ENCODE data around the gene LMO3.

Gene LMO3

DNA sequence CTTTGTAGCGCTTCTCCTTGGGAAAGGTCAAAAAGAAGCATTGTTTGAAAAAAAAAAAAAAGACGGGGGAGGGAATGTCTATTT, at the start of gene LMO3:
Gene LMO3 (minus strand): TSS at position 46 of the 84 bp plus-strand sequence. CDS start 5,302 bp downstream, outside the sequence.
- DNase-seq (ENCODE audit: low read depth in 2 of 2), result no peak

DNA sequence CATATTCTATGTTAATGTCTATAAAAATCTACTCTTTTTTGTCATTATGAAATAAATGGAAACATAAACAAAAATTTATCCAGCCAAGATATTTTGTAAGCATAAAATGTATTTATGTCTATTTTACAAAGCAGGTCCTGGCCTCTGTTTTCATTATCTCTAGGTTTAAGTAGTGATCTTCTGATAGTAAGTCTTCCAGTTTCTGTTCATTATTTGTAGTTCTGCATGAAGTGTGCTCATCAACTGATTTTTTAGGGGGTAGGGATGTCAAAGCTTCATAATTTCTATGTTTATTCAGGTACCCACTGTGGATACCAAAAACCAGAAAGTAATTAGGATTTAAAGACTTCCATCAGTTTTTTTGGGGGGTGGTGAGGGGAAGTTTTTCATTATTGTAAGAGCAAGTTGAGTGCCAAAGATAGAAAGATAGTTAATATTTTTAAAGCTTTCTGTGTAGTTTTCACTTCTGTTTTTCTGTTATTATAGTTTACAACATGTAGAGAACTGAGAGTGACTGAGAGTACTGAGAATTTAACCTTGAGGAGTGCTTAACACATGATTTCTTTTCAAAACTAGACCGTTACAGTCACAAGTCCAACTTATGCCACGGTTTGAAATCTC, 30.6 kb upstream of the LMO3 start:
- no peak for DNase-seq (ENCODE audit: low read depth in 2 of 2)

DNA sequence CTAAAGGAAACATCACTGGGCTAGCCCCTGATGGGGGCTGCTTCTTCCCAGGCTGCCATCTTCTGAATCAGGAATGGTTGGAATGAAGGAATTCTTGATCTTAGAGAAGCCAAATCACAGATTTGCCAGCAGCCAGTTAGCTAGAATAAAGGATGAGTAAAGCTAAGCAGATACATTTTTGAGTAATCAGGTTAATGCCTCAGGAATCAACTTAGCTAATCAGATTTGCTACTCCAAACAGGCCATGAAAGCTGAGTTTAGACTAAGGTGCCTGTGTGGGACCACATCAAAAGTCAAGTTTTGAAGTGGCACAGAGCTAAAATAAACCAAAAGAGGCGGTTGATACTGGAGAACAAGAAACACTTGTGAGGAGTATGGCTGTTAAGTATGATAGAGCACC, 28.8 kb upstream of the LMO3 start:
- DNase-seq (ENCODE audit: low read depth in 2 of 2), result no peak

DNA sequence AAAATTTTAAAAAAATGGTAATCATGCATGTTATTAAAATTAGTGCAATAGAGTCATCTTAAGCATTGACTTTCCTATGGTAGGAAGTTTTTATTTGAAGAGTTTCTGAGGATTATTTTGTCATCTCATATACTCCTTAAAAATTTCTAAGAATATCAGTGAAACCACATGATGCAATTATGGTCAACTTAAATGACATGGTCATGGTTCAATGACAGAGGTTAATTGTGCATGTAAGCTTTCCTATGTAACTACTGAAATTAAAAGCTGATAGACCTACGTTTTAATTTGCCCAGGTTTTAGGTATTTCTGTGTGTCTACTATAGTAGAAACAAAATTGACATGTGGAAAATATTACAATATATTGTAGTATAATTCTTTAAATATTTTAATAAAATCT, 21.0 kb upstream of the LMO3 start:
- no peak for DNase-seq (ENCODE audit: low read depth in 2 of 2)

DNA sequence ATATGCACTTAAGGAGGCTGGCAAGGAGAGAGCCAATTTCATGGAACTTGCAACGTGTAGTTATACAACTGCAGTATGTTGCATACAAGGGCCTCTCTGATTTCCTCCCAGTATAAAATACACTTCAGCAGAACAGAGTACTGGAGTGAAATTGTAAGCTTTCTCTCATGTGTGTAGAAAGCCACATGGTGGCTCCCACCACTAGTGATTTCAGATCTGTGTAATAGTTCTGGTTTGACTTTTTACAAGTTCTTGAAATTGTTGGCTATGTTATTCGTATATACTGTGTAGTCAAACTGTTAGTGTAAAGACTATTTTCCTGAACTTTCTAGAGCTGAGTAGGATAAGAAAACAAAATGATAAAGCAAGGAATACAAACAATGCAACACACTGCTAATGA, 16.4 kb upstream of the LMO3 start:
- no peak for DNase-seq (ENCODE audit: low read depth in 2 of 2)

DNA sequence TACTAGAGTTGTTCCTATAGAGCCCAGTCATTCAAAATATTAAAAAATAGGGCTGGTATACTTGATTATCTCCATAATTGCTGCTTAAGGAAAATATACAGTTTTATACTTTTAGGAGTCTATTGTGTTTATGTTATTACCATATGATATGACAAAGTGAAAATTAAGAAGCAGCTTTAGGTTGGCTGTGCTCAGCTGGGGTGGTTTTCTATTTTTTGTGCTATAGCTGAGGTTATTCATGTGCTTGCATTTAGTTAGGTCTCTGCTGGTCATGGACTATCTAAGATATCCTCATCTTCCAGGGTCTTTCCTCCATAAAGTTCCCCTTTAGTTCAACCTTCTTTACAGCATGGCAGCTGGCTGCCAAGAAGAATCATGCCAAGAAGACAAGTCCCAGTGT, 13.6 kb upstream of the LMO3 start:
- DNase-seq (ENCODE audit: low read depth in 2 of 2), result no peak

DNA sequence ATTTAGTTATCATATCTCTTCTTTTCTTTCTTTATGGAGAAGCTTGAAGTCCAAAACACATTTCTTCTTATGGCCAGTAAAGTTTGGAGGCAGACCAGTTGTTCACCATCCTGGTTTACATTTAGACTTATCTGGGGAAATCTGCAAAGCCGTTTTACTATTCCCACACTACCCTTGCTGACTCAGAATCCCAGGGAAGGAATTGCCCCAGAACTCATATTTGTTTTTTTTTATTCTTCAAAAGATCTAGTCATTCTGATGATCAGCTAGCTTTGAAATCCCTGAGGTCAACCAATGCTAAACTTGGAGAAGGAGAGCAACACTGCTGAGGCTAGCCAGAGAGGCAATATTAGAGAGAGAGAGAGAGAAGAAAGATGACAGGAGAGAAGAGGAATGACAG, 12.3 kb upstream of the LMO3 start:
- DNase-seq (ENCODE audit: low read depth in 2 of 2), result no peak

DNA sequence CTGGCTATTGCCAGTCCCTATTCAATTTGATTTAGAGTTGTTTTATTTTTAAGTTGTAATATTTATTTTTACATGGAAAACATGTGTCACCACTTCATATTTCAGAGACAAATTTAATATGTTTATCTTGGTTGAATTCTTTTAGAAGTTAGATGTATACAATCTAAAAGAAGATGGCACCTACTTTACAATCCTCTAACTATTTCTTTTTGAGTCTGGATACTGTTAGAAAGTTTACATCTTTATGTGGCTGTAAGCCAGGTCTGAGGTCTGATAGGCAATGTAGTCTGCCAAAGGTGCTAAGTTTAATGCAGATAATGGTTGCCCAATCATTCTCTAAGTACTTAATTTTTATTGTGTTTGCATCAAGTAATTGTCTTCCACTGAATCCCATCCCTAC, 7.2 kb upstream of the LMO3 start:
- no peak for DNase-seq (ENCODE audit: low read depth in 2 of 2)

DNA sequence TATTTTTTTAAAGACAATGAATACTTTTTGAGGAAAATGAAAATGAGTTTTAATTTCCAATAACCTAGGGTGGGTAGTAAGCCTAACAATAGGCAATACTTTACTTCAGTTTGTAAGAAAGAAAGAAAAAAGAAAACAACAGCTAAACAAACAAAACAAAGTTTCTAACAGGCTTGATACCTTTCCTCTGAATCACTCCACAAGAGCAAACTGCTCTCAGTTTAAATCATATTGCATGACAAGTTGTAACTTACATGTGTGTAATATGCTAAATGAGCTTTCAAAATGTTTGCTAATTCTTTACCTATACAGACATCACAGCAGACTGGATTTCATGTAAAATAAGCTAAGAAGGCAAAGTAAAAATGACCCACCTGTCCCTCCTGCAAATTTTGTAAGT, 6.7 kb upstream of the LMO3 start:
- no peak for DNase-seq (ENCODE audit: low read depth in 2 of 2)

DNA sequence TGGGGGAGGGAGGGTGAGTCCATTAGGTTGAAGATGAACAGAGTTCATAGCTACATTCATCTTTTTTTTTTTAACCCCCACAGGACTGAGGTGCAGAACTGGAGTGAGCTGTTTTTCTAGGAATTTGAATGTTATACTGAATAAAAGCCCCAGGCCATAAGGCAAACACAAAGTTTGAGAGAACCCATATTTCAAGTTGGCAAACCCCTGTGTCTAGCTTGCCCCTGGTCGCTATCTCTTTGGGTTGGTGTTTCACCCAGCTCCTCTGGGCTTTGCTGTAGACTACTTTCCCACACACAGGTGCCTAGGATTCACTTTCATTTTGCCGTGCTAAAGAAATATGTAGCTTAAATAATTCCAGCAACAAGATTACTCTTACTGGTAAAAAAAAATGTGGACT, 5.2 kb upstream of the LMO3 start:
- DNase-seq (ENCODE audit: low read depth in 2 of 2), result no peak

DNA sequence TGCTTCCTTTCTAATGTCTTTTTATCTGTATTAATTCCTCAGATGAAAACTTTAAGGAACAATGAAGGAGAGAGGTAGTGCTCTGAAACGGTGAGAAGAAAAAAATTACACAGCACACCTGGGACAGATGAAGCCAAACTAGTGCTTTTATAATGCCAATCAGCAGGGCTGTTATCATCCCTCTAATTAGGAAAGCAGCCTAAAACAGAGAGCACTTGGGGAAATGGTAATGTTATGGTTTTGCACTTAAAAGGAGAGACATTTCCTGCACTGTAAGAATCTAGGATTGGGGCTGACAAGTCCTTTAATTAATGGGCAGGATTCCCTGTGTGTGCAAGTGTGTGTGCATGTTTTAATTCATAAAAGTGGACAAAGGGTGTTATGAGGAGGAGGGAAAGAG, 4.8 kb upstream of the LMO3 start:
- no peak for DNase-seq (ENCODE audit: low read depth in 2 of 2)

DNA sequence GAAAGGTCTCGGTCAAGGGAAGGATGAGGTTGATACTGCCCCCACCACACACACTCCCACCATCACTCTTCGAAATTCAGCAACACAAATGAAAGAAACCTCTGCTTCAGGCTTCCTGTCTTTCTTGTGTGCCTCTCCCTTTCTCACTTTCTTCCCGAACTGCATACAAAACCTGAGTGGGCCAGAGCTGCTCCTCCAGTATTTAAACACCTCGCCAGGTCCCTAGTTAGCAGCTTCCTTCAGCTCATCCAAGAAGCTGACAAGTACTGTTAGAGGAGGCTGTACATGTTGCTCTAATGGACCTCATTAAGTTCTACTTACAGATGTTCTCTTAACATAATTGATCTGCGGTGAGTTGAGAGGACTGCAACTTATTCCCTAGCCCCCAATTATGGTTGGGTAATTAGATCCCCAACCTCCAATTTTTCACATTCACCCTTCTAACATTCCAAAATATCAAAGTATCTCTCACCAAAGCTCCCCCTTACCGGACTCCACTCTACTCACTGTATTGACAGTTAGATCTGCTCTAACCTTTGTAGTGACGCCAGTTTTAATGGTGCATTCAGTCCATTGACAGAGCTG, 4.1 kb upstream of the LMO3 start:
- DNase-seq (ENCODE audit: low read depth in 2 of 2), result no peak

DNA sequence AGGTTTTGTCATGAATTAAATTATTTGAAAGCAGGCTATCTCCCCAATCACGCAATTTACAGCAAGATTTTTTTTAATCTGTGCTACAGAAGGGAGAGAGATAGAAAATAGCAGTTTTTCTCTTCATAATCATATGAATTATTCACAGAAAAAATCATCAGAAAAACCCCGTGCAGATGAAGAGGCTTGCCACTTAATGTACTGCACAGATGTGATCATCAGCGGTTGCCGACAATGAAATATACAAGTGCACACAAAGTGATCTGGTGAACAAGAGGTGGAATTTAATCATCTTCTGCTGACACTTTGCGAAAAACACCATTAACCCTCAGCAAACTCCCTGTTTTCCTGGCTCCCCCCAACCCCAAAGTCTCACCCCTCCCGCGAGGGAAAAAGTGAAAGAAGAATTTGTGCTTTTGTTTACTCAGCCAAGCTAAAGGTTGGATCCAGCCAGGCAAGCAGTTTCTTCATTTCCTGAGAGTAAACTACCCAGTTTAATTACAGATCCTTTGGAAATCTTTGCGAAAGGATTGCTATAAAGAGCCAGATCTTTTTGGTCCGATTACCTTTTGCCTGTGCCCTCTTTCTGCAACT, 3.1 kb upstream of the LMO3 start:
- DNase-seq (ENCODE audit: low read depth in 2 of 2), result no peak

DNA sequence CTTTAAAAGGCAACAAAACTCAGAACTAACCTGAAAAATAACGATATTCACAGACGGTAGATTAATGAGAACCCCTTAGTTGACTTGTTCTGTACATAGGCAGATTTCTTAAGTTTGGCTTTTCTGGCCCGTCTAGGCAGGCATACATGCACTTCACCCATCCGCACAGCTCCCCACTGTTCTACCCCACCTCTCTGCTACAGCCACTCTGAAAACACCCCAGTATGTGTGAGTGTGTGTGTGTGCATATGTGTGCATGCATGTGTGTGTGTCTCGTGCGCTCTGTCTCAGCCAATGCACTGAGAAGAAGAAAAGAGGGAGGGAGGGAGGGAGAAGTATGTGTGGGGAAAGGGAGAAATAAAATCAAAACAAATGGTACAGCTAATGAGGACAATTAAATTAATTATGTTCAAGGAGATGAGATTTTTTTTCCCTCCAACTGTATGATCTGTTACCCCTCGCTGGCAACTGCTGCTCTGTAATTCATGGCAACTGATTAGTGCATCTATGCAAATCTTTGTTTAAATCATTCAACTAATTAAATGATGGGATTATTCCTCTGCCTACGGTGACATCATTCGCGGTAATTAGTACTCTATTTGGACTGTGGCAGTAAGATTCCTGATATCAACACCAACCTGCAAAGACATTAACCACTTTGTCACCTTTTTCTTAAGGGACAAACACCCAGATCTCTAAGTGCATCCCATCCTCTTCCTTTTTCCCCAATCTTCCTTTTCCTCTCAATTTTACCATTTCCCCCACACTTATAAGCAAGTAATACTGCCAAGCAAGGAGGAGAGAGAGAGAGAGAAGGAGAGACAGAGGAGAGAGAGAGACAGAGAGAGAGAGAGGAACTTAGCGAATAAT, 2.2 kb upstream of the LMO3 start:
- DNase-seq (ENCODE audit: low read depth in 2 of 2), result no peak

DNA sequence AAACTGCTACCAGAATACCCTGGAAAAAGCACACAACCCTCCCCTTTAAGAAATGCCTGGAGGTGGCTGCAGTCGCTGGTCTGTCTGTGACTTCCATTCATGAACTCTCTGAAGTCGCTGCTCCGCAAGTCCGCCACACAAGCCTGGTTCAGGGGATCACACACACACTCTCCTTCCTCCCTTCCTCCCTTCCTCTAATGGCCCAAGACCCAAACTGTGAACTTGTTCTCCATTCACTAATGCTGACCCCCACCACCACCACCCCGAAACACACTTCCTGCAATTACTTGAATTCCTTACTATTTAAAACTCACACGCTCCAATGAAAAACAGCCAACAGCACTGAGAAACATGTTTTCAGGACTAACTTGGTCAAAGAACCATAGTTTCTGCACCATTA, 1.0 kb upstream of the LMO3 start:
- DNase-seq (ENCODE audit: low read depth in 2 of 2), result no peak

DNA sequence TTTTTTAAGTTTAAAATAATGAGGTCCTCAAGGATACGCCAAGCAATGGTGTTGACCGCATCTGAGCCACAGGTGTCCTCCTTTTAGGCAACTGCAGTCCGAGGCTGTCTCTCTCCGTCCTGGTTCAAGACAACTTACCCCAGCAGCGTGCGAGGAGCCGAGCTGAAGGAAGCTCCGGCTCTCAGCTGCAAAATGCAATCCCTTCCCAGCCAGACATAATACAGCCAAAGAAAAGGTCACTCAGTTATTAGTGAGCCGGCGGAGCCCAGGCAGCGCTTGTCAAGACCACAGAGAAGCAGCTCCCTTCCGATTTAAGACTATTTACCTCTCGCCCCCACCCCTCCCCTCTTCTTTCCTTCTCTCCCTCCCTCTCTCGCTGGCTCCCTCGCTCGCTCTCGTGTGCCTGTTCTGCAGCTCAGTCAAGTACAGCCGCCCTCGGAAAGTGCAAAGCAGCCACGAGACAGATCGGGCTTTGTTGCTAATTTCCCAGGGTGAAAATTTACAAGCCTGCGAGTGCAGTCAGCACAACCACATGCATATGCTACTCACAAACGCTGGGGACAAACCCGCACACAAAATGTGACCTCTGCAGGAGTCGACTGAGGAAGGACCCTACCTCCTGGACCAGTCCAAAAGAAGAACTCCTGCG, 363 bp upstream of the LMO3 start:
- no peak for DNase-seq (ENCODE audit: low read depth in 2 of 2)

DNA sequence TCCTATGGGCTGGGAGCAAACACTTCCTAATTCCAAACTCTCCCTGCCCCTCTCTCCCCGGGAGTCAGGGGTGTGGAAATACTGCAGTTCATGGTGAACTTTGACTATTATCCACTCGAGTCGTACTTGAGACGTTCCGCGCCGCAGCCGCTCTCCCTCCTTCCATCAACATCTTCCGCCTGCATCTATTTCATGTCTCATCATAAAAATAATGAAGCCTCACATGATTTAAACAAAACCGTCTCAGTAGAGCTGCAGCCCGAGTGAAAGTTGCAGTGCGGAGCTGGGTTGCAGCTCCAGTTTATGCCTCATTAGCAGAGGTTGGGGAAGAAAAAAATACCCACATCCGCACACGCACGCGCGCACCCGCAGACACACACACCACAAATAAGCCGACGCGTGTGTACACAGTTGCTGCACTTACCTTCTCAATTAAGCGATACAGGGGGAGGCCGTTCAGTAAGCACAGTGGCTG, 283 bp downstream of the LMO3 start:
- no peak for DNase-seq (ENCODE audit: low read depth in 2 of 2)

DNA sequence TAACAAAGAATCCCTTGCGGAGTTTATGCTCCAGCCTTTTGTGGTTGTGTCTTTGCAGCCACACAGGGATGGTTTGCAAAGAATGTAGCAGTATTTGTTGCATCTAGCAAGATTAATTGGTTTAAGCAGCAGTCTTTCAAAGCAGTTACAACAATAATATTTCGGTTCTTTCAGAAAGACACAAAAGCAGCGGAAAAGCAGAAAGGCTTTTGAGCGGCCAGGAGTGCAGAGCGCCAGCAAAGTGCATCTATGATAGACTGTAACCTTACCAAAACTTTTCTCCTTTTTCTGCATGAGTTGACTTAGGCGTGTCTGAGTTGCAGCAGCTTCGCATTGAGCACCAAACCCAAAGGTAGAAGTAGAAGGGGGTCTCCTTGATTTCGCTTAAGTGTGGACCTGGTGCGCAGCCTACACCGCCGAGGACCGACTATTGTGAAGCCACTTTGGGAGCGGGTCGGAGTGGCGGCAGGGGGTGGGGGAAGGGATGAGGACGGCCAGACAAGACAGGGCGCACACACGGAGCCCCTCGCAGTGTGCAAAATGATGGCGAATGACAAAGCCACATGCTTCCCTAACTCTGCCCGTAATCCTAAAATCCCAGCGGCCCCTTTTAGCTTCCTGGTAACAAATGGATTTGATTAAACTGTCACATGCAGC, 1.2 kb downstream of the LMO3 start:
- no peak for DNase-seq (ENCODE audit: low read depth in 2 of 2)

DNA sequence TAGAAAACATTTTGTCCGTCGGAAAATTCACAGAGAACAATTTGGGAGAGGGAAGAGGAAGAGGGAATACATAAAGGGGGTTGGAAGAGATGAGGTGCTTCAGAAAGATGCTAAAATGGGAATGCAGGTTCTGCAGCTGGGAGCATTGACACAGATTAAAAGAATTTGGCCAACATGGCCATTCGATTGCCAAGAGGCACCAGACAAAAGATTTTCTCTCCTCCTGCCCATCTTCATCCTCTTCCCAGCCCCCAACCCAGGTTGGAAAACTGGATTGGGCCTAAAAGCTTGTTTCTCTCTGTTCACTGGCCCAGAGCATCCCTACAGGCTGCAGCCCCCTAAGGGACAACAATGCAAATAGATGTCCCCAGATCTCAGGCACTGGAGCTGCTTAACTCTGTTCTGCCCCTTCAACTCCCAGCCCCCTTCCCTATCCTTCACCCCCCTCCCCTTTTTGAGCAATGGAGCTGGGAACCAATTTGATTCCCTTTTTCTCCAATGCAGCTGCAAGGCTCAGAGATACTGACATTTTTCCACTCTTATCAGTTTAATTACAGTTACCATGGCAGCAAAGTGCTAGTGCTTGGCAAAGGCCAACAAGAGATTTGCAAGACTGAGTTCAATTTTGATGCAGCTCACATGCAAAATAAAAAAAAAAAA, 1.9 kb downstream of the LMO3 start:
- no peak for DNase-seq (ENCODE audit: low read depth in 2 of 2)

DNA sequence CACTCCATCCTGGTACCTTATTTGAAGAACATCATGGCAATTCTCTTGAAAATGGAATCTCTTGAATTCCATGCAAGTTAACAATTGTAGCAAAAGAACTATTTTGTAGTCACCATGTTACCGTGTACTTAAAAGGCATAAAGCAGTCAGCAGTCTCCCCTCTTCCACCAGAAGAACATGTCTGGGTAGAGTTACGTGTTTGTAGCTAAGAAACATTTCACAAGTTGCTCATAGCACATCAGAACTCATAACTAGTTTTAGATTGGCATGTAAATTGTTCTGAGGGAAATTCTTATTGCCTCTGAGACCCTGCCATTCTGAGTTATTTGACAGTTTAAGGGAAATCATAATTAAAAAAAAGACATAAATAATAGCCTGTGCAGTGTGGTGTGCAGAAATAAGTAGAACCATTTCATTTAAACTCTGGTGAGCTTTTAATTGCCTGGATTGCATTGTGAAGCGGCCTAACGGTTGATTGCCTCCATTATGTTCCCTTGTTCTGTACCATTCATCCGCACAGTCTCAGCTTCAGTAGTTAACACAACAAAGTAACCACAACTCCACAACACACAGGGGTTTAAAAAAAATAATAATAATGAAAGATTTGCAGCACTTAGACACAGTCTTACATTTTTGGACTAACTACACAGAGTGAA, 2.6 kb downstream of the LMO3 start:
- no peak for DNase-seq (ENCODE audit: low read depth in 2 of 2)

DNA sequence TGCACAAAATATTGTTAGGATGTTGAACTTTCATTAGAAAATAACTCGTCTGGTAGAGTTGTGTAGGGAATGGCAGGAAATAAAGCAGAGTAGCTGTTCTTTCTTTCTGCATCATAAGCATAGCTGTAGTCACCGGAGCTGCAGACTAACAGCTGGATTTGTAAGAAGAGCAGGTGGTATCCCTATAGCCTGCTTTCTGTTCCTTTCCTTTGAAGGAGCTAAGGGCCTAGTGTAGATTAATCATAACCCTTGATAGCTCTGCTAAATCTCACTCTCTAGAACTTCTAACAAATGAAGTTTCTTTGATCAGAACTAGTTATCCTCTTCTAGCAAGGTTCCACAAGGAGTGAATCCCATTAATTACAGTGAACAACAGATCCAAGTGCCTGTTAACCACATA, 3.5 kb downstream of the LMO3 start:
- no peak for DNase-seq (ENCODE audit: low read depth in 2 of 2)

All from fibroblast of skin of left biceps (primary cell).